ENCODE data around the gene FMO1.
"Not testable (repeated sequence)": the region's sequence is repeated elsewhere in the genome, so short reads cannot be mapped to it uniquely, and the experiment has no call there.

Gene FMO1

GRCh38 chr1:171280599-171280998 is 32.3 kb downstream of the FMO1 start:
- DNase-seq (ENCODE audit: low read depth, low spot score), result no peak

DNA sequence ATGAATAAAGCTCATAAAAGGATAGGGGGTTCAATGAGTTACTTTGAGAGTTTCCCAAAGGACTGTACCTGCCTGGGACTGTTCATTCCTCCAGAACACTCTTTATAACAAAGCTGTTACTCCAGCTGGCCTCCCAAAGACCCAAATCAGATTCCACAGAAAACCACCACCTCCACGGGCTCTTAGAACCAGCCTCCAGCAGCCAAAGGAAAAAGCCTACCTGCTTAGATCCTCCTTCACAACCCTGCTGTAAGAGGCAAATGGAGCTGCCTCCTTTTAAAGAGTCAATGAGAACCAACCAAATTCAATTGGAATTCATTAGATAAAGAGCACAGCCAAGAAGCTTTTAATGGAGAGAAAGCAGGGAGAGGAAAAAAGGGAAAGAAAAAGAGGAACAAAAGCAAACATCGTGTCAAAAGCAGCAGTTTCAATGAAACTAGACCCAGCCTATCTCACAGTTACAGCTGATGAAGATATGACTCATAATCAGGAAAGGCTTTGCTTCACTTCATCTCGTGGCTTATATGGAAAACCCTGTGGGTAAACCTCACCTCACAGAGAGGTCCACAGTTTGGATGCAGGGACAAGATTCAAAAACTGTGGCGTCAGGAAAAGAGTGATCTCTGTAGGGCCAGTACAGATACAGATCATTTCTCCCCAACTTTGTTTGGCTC is 37.9 kb downstream of the FMO1 start:
- no peak for DNase-seq (ENCODE audit: low read depth, low spot score)

DNA sequence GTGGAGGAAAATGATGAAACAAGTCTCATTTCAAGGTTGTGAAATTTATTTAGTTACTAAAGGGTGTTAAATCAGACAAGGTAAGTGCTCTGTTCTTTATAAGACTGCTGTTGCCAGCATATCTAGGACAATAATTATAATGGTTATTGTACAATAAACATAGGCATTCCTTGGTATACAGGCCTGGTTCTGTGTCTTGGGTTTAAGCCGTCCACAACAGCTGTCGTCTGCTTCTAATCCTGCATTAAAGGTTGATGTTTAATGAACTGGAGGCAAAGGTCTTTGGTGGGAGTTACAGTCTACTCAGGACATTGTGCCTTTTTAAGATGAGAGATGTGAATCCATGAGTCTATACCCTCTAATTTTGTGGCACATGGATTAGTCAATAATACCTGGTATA is 42.3 kb downstream of the FMO1 start:
- DNase-seq (ENCODE audit: low read depth, low spot score), result no peak

DNA sequence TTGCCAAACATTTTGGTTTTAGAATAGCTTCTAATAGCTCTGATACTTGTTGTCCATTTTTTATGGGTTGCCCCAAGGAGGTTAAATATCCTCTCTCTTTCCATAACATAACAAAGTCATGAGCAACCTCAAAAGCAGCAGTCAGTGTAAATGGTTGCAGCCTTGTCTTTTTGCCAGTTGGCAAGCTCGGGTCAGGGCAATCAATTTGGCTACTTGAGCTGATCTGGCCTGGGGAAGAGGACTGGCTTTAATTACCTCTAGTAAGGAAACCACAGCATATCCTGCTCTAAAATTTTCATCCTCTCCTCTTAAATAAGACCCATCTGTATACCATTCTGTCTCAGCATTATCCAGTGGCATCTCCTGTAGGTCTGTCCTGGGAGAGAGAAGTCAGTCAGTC is 44.5 kb downstream of the FMO1 start:
- no peak for DNase-seq (ENCODE audit: low read depth, low spot score)

- DNase-seq (ENCODE audit: low read depth, low spot score), result not testable (repeated sequence)
These were observed 47.1 kb downstream of the FMO1 start for GRCh38 chr1:171295383-171295782.

GRCh38 chr1:171295821-171296220 is 47.5 kb downstream of the FMO1 start:
- no peak for DNase-seq (ENCODE audit: low read depth, low spot score)

- no peak for DNase-seq (ENCODE audit: low read depth, low spot score)
These were observed 48.6 kb downstream of the FMO1 start for GRCh38 chr1:171296897-171297296.

DNA sequence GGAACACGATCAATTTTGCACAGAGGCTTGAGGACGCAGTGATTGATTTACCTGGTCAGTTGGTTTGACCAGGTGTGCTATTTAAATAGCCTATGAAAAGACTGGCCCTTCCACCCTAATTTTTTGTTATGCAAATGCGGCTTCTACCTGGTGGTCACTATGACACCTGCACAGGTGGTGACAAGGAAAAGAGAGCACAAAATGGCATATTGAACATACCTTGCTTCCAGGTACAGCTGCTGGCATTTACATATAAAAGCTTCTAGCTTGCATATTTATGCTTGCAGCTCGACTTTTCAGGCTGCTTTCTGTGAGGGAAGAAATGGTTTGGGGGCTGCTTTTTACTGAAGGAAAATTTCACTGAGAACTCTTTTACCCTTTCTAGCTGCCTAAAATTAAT is 50.4 kb downstream of the FMO1 start:
- no peak for DNase-seq (ENCODE audit: low read depth, low spot score)

DNA sequence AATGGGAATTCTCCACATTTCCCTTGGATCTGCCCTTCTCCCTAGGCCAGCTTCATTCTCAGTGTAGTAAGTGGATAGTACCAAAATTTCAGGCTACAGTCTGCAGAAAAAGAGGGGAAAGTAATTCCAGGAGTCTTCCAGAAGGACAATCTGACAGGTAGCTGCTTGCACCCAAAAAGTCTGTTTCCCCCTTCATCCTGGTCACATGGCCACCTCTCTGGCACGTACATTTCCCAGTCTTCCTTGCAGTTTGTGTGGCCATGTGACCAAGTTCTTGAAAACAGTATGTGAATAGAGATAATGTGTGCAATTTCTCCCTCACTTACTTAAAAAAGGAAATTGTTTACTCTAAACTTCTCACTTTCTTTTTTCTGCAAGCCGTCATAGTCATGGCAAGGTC is 51.0 kb downstream of the FMO1 start:
- DNase-seq (ENCODE audit: low read depth, low spot score), result no peak

DNA sequence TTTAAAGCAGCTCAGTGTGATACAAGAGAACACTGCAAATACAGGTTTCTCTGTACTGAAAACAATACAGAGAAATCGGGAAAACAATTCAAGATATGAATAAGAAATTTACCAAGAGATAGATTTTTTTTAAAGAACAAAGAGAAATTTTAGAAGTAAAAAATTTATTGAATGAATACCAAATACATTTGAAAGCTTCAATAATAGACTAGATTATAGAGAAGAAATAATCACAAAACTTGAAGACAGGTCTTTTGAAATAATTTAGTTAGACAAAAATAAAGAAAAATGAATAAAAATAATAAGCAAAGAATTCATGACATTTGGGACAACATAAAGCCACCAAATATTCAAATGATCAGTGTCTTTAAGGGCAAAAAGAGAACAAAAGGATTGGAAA is 52.1 kb downstream of the FMO1 start:
- no peak for DNase-seq (ENCODE audit: low read depth, low spot score)

- no peak for DNase-seq (ENCODE audit: low read depth, low spot score)
These were observed 62.4 kb downstream of the FMO1 start for GRCh38 chr1:171310661-171311087.

GRCh38 chr1:171311771-171312558 is 63.7 kb downstream of the FMO1 start:
- no peak for DNase-seq (ENCODE audit: low read depth, low spot score)

GRCh38 chr1:171313319-171313834 is 65.1 kb downstream of the FMO1 start:
- DNase-seq (ENCODE audit: low read depth, low spot score), result no peak

DNA sequence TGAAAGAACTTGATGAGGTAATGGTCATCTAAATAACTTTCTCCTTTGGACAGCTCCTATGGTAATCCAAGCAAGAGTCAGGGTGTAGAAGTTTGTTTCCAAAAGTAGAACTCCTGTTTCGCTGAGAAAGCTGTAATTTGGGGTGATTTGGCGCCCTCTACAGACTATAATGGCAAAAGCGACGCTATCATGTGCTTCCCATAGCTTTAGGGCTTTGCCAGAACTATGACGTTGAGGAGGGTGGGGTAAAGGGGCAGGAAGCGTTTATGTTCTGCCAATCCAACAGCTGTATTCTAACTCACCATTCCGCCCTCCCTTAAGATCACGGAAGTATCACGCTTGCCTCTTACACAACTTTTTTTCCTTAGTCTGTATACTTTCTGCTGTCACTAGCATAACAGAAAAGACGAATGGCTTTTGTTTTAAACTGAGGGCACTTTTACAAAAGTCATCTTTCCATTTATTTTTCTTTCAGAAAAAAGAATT is 65.6 kb downstream of the FMO1 start, which contains the start of gene FMO4:
Gene FMO4, plus strand, starts transcription at position 349 of the 486 bp plus-strand sequence. CDS start 5,643 bp downstream, outside the sequence.
- peak; percentile 92 for DNase-seq (ENCODE audit: low read depth, low spot score)

DNA sequence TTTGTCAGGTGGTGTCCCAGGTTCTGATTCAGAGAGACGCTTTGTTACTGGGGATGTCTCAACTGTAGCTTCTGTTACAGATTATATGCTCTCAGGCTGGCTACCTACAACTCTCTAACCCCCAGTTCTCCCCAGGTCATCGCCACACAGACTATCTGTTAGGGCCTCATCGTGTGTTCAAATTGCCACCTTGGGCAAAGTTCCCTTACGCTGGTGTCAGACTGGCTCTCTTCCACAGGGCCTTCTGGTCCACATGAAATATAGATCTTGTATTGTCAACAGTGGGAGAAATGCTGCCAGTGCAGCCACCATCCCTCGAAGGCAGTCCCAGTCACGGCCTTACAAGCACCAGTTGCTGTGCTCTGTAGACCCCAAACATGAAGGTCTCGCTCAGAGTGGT is 81.0 kb downstream of the FMO1 start:
- no peak for DNase-seq (ENCODE audit: low read depth, low spot score)

DNA sequence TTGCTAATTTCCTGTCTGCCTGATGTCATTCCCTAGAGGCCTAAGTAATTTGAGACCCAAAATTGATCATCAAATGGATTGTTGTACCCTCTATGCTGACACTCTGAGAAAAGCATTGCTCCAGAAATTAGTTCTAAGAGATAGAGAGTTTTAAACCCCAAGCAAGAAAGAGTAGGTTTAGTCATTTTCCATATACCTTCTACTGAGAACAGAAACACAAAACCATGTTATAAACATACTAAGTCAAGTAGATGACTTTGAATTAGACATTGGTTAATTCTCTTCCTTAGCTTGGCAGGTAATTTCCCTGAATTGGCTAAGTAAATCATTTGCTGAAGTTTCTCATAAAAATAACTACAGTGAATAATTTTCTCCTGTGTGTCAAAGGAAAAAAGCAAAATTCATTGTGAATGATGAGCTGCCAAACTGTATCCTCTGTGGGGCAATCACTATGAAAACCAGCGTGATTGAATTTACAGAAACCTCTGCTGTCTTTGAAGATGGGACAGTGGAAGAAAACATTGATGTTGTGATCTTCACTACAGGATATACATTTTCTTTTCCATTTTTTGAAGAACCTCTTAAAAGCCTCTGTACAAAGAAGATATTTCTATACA is 85.8 kb downstream of the FMO1 start:
- no peak for DNase-seq (ENCODE audit: low read depth, low spot score)

Data from brain pericyte (primary cell).